GM18499 (cell line): ENCODE results near the gene MUL1.
"Not testable (repeated sequence)": the region's sequence is repeated elsewhere in the genome, so short reads cannot be mapped to it uniquely, and the experiment has no call there.

ENCODE experiments used
- ATAC-seq: cut with Tn5 transposase; IDR thresholded peaks from one replicate; pipeline ENCODE4 v1.9.1; 2021; ENCODE audit warnings: moderate number of reproducible peaks; ENCODE audit not compliant: insufficient read depth, unreplicated experiment

The MUL1 gene

GRCh38 chr1:20519609-20520262, 11.8 kb upstream of the MUL1 start:
- not testable (repeated sequence) for ATAC-seq

- ATAC-seq, result no peak
These were observed 3.8 kb upstream of the MUL1 start for GRCh38 chr1:20511518-20512428.

- no peak for ATAC-seq
These were observed 440 bp upstream of the MUL1 start for GRCh38 chr1:20508411-20508771.

- ATAC-seq, result no peak
These were observed 745 bp downstream of the MUL1 start for GRCh38 chr1:20507248-20507563.

- no peak for ATAC-seq
These were observed 2.5 kb downstream of the MUL1 start for GRCh38 chr1:20505488-20505887.

- ATAC-seq, result no peak
These were observed 7.2 kb downstream of the MUL1 start for GRCh38 chr1:20500716-20501115.

GRCh38 chr1:20499718-20500117, 8.2 kb downstream of the MUL1 start:
- no peak for ATAC-seq

- ATAC-seq, result no peak
These were observed 8.8 kb downstream of the MUL1 start for GRCh38 chr1:20499105-20499504.

- ATAC-seq, result no peak
These were observed 9.8 kb downstream of the MUL1 start for GRCh38 chr1:20498116-20498515.

GRCh38 chr1:20497506-20497905, 10.4 kb downstream of the MUL1 start:
- ATAC-seq, result no peak

- not testable (repeated sequence) for ATAC-seq
These were observed 11.1 kb downstream of the MUL1 start for GRCh38 chr1:20496725-20497383.

- no peak for ATAC-seq
These were observed 11.7 kb downstream of the MUL1 start for GRCh38 chr1:20496241-20496661.

- no peak for ATAC-seq
These were observed 12.3 kb downstream of the MUL1 start for GRCh38 chr1:20495661-20496060.

GRCh38 chr1:20494609-20495311, 13.2 kb downstream of the MUL1 start:
- ATAC-seq, result no peak

- no peak for ATAC-seq
These were observed 13.9 kb downstream of the MUL1 start for GRCh38 chr1:20493839-20494608.

GRCh38 chr1:20493309-20493708, 14.6 kb downstream of the MUL1 start:
- no peak for ATAC-seq

GRCh38 chr1:20492751-20493150, 15.2 kb downstream of the MUL1 start:
- ATAC-seq, result no peak

GRCh38 chr1:20491866-20492265, 16.1 kb downstream of the MUL1 start:
- no peak for ATAC-seq

GRCh38 chr1:20491178-20491577, 16.8 kb downstream of the MUL1 start:
- no peak for ATAC-seq

- no peak for ATAC-seq
These were observed 20.7 kb downstream of the MUL1 start for GRCh38 chr1:20487236-20487590.
